A549 treated with dexamethasone at 1 μM for 4 hours (cell line): Measurements from ENCODE around the gene PPIC. TPM values are rescaled to one million over a fixed set of nuclear protein-coding genes. Genes with fewer than 3 reads are reported as not detected.

Experiments used
- total RNA-seq: library from RNA; stranded (reverse); fragments of 200-300 nt; extraction: Qiagen RNA extraction; gene quantifications from 5 replicates; pipeline ENCODE4 v1.2.3, GENCODE V29; 2022

PPIC gene
- total RNA-seq: 17.1 to 19.1 TPM (median 18.4 TPM) in 5 replicates

DNA sequence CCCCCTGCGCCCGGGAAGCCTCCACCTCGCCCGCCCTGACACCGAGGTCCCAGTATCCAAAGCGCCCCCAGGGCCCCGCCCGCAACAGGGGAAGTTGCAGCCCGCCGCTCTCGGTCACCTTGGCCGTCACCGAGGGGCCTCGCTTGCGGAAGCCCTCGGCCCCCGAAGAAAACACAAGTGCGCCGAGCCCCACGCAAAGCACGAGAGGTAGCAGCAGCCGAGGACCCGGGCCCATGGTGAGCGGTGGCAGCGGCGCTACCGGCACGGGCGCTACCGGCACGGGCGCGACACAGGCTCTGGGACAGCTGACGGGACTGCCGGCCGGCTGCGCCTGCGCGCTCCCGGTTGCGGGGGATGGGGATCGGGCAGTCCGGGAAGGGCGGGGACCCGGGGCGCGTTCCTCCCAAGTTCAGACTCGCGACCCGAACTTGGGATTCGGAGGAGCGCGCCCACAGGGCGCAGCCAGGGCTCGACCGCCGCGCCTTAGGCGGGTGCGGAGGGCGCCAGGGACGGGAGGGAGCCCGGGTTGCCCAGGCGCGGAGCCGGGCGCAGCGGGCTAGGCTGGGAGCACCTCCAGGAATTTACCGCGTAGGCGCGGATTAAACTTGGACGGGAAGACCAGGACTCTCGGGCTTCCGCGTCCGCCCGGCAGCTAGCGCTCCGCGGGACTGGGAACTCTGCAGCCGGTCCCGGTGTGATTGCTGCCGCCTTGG is at the start of gene PPIC:
Gene PPIC (minus strand): TSS at position 335 of the 713 bp plus-strand sequence. CDS start 100 bp downstream, at position 235.

Other genes with a start within 250 kb of the PPIC start
- gene SNX24, start 191.1 kb downstream of the PPIC start, total RNA-seq: 21.2 to 23.6 TPM (median 23.3 TPM) in 5 replicates
- gene PRDM6, start 52.5 kb upstream of the PPIC start, total RNA-seq: 0.03 to 0.26 TPM (median 0.12 TPM) in 5 replicates